Left lung (tissue), 10 donors: ENCODE data around the gene HDHD3. TPM values are rescaled to one million over a fixed set of nuclear protein-coding genes. Genes with fewer than 3 reads are reported as not detected.

ENCODE experiments used
- ATAC-seq: fragments of 200-7000 bp; cut with Tn5 transposase; one replicate; pipeline ENCODE4 v1.9.1; 2020; ENCODE audit warnings: moderate library complexity
- DNase-seq, 4 donors: peaks; one replicate each; pipeline ENCODE4 v3.0.0-alpha.2; 2013 to 2020
- H3K27ac ChIP-seq, 2 donors: fragments of 200-600 bp; sonication (generic) in 1 of 2; one replicate each; pipeline versions ENCODE4 v1.5.0 to v1.8.0; 2020 to 2021
- H3K27me3 ChIP-seq, 2 donors: fragments of 200-600 bp; sonication (generic) in 1 of 2; one replicate each; pipeline versions ENCODE4 v1.5.0 to v1.8.0; 2020 to 2021
- H3K36me3 ChIP-seq, 2 donors: fragments of 200-600 bp; sonication (generic) in 1 of 2; one replicate each; pipeline versions ENCODE4 v1.5.0 to v1.8.0; 2020 to 2021
- H3K4me1 ChIP-seq, 2 donors: fragments of 200-600 bp; one replicate each; pipeline ENCODE4 v1.8.0; 2021
- H3K4me3 ChIP-seq, 2 donors: fragments of 200-600 bp; sonication (generic) in 1 of 2; one replicate each; pipeline versions ENCODE4 v1.5.0 to v1.8.0; 2020 to 2021; ENCODE audit warnings: mild to moderate bottlenecking in 1 of 2
- H3K9me3 ChIP-seq, 2 donors: fragments of 200-600 bp; sonication (generic) in 1 of 2; one replicate each; pipeline versions ENCODE4 v1.5.0 to v1.8.0; 2020 to 2021
- CTCF ChIP-seq, 2 donors: fragments of 200-600 bp; sonication (generic) in 1 of 2; IDR thresholded peaks; one replicate each; pipeline versions ENCODE4 v1.5.0 to v1.8.0; 2021; ENCODE audit warnings: antibody characterized with exemption in 2 of 2
- intact Hi-C, 2 donors: fragments of 100-400 bp; cut with DNase I; formaldehyde crosslinking; loops; one replicate each; pipeline versions ENCODE4 v1.11.2 to v1.14.2; 2022
- polyA plus RNA-seq, 6 donors: library from polyadenylated mRNA; unstranded; fragments of 120-200 nt; gene quantifications; one replicate each; pipeline ENCODE4 v1.2.1, GENCODE V29; 2013; ENCODE audit not compliant: insufficient read length in 6 of 6
- total RNA-seq, 2 donors: library from RNA; stranded (reverse); fragmentation: NEBNext Ultra II Directional; extraction: Animal tissue kit (Norgen Biotek cat#: 25700); gene quantifications; one replicate each; pipeline ENCODE4 v1.2.1, GENCODE V29; 2021
- donor health status: DM: no; HTN: yes; CAD: no.
- donor health status: DM: no; HTN: no; CAD: no.

The HDHD3 gene
- total and polyA plus RNA-seq, 8 donors = 12.3 to 19.9 (median 14.9) TPM

DNA sequence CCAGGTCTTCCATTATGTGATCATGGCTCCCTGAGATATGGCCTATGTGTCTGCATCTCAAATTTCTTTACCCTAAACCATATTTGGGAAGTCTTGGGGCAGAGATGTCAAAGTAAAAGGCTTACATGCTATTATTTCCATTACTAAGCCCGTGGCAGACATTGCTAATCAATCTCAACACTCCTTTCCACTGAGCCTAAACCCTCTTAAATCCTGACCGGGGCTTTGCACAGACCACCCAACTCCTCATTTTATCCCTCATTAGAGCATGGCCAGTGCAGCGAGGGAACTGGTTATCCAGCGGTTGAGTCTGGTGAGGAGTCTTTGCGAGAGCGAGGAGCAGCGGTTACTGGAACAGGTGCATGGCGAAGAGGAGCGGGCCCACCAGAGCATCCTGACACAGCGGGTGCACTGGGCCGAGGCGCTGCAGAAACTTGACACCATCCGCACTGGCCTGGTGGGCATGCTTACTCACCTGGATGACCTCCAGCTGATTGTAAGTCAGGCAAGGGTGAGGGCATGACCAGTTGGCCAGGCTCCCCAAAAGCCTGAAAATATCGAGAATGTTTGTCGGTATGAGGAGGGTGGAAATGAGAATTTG is 16.4 kb downstream of the HDHD3 start:
- ATAC-seq (no peak), DNase-seq (no peak)
- Histone ChIP-seq H3K27ac (no peak overlapping the region), H3K4me3 (no peak overlapping the region), H3K9me3 (no peaks in the 10 kb centered on the region), H3K36me3 (no peaks in the 10 kb centered on the region), H3K27me3 (no peaks in the 10 kb centered on the region), H3K4me1 (peaks cover 0 to 5% of the 10 kb centered on the region in 2 donors)
- intact Hi-C loops = no loop called here
- no peak for TF ChIP-seq CTCF (IDR thresholded peaks at IDR 0.05)

DNA sequence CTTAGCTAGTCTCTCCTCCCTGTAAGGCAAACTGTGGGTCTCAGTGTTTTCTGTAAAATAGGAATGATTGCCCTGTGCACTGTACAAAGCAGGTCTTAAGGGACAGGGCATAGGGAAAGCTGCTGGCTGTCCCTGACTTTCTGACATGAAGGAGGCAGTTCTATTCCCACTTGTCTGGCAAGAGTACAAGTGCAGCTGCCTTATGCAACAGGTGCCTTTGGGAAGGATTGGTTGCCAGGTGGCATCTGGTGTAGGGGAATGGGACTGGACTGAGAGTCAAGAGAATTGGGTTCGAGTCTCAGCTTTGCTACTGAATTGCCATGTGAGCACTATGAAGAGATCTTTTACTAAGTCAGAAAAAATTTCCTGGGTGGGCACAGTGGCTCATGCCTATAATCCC is 17.4 kb downstream of the HDHD3 start:
- Histone ChIP-seq H3K27ac (no peak overlapping the region), H3K4me3 (no peak overlapping the region), H3K27me3 (no peaks in the 10 kb centered on the region), H3K36me3 (no peaks in the 10 kb centered on the region), H3K4me1 (no peaks in the 10 kb centered on the region), H3K9me3 (no peaks in the 10 kb centered on the region)
- ATAC-seq (no peak), DNase-seq (no peak)
- no peak for TF ChIP-seq CTCF (IDR thresholded peaks at IDR 0.05)
- intact Hi-C loops = no loop called here

DNA sequence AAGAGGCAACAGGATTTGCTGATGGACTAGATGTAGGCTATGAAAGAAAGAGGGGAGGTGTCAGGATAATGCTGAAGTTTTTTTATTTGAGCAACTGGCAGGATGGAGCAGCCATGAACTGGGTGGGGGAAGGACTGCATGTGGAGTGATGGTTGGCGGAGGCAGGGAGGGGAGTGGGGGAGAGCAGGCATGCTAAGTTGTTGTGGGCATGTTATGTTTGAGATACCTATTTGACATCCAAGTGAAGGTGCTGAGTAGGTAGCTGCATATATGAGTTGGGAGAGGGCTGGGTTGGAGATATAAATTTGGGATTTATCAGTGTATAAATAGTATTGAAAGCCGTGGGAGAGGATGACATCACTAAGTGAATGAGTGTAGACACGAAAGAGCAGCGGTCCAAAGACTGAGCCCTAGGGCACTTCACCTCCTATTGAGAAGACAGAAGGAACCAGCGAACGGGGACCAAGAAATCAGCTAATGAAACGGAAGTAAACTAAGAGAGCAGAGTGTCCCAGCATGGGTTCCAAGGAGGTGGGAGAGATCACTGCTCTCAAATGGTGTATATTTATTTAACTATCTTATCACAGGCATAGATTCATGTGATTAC is 20.0 kb downstream of the HDHD3 start:
- Histone ChIP-seq H3K36me3 (no peaks in the 10 kb centered on the region), H3K9me3 (no peaks in the 10 kb centered on the region), H3K27me3 (peaks cover 0 to 6% of the 10 kb centered on the region in 2 donors), H3K4me3 (no peak overlapping the region), H3K4me1 (no peaks in the 10 kb centered on the region), H3K27ac (no peak overlapping the region)
- intact Hi-C loops = no loop called here
- ATAC-seq (no peak), DNase-seq (no peak)
- no peak for TF ChIP-seq CTCF (IDR thresholded peaks at IDR 0.05)

- Histone ChIP-seq H3K27ac (no peak overlapping the region), H3K4me3 (no peak overlapping the region), H3K4me1 (peaks cover 4 to 12% of the 10 kb centered on the region in 2 donors), H3K36me3 (no peaks in the 10 kb centered on the region), H3K9me3 (no peaks in the 10 kb centered on the region), H3K27me3 (peaks cover 7 to 19% of the 10 kb centered on the region in 2 donors)
- ATAC-seq = no peak
- TF ChIP-seq CTCF (IDR thresholded peaks at IDR 0.05) = no peak
- intact Hi-C loops = no loop called here
- no peak for DNase-seq
Observed at GRCh38 chr9:113355040-113355596, 21.7 kb downstream of the HDHD3 start.

GRCh38 chr9:113352411-113352810 is 24.4 kb downstream of the HDHD3 start:
- Histone ChIP-seq H3K36me3 (no peaks in the 10 kb centered on the region), H3K27ac (no peak overlapping the region), H3K27me3 (peaks cover 12 to 34% of the 10 kb centered on the region in 2 donors), H3K4me3 (no peak overlapping the region), H3K9me3 (no peaks in the 10 kb centered on the region), H3K4me1 (peaks cover 6 to 24% of the 10 kb centered on the region in 2 donors)
- ATAC-seq (no peak), DNase-seq (no peak)
- TF ChIP-seq CTCF (IDR thresholded peaks at IDR 0.05) = no peak
- intact Hi-C loops = no loop called here
